HepG2 (cell line): ENCODE results near the gene CCL27. TPM values are rescaled to one million over a fixed set of nuclear protein-coding genes. Genes with fewer than 3 reads are reported as not detected.

Source experiments
- ATAC-seq: fragments of 200-7000 bp; cut with Tn5 transposase; 3 replicates; pipeline ENCODE4 v1.9.1; 2020; ENCODE audit warnings: mild to moderate bottlenecking, moderate library complexity
- BruUV-seq: library from RNA; stranded (reverse); fragments of 400-500 nt; replicated peaks from 2 replicates; lab custom pipeline; 2021; lab: Mats Ljungman, UMichigan
- CTCF ChIA-PET: fragments of 300-600 bp; formaldehyde crosslinking; extraction: SDS; loops from one replicate; lab custom pipeline; 2021; ENCODE audit warnings: low total read pairs, inconsistent platforms, low intra/inter-chr PET ratio; lab: Yijun Ruan, JAX
- POLR2A ChIA-PET: fragments of 350-600 bp; sonication (Branson Sonifier 250); formaldehyde crosslinking; loops from one replicate; lab custom pipeline; 2020; ENCODE audit warnings: antibody characterized with exemption, inconsistent platforms; lab: Yijun Ruan, JAX
- DNase-seq: peaks from one replicate; pipeline ENCODE4 v3.0.0-alpha.2; 2015; ENCODE audit warnings: low spot score
- FAIRE-seq: peaks from 3 replicates; lab custom pipeline; 2011; peaks lifted over from hg19 to GRCh38; lab: Jason Lieb, UNC
- H2AFZ ChIP-seq: one replicate; pipeline ENCODE4 v1.6.1; 2011; ENCODE audit warnings: low read length, inconsistent platforms
- H3K27ac ChIP-seq: fragments of 300-600 bp; 3 replicates; pipeline ENCODE4 v1.8.0; 2011; ENCODE audit warnings: mixed run types, mild to moderate bottlenecking, mixed read lengths, low read length, inconsistent platforms; ENCODE audit not compliant: insufficient read depth; ENCODE audit errors: extremely low read length
- H3K27me3 ChIP-seq, 2 experiments: fragments of 200-600 bp in 1 of 2; 2 replicates in 1 of 2; 3 replicates in 1 of 2; pipeline versions ENCODE4 v1.6.0 to v1.8.0; 2011; ENCODE audit warnings: low read length in 2 of 2, mild to moderate bottlenecking in 2 of 2, moderate library complexity in 2 of 2, inconsistent platforms in 1 of 2; ENCODE audit not compliant: insufficient read depth in 2 of 2, control insufficient read depth in 1 of 2
- H3K36me3 ChIP-seq, 2 experiments: fragments of 200-600 bp in 1 of 2; replicated peaks in 1 of 2; 2 replicates in 1 of 2; 3 replicates in 1 of 2; pipeline versions ENCODE4 v1.5.1 to v1.8.0; 2011; ENCODE audit warnings: low read length in 2 of 2, inconsistent platforms in 1 of 2; ENCODE audit not compliant: insufficient read depth in 2 of 2, control insufficient read depth in 1 of 2
- H3K4me1 ChIP-seq: 2 replicates; pipeline ENCODE4 v1.5.1; 2012; ENCODE audit warnings: low read length, inconsistent platforms; ENCODE audit not compliant: insufficient read depth
- H3K4me2 ChIP-seq: 2 replicates; pipeline ENCODE4 v1.6.0; 2011; ENCODE audit warnings: low read depth, low read length, inconsistent platforms
- H3K4me3 ChIP-seq, 3 experiments: fragments of 200-600 bp in 1 of 3; sonication (generic), shearing (Covaris generic) in 1 of 3; replicated peaks in 1 of 3; 2 replicates each; pipeline ENCODE4 v1.5.1; 2011 to 2016; ENCODE audit warnings: low read length in 3 of 3, inconsistent platforms in 2 of 3, low read depth in 2 of 3, mild to moderate bottlenecking in 2 of 3, control low read depth in 1 of 3, mixed read lengths in 1 of 3; ENCODE audit not compliant: insufficient read depth in 1 of 3
- H3K79me2 ChIP-seq: one replicate; pipeline ENCODE4 v1.6.1; 2011; ENCODE audit warnings: low read length, inconsistent platforms; ENCODE audit not compliant: insufficient read depth
- H3K9ac ChIP-seq: 2 replicates; pipeline ENCODE4 v1.6.0; 2011; ENCODE audit warnings: mild to moderate bottlenecking, low read depth, low read length, inconsistent platforms; ENCODE audit not compliant: insufficient read depth
- H3K9me3 ChIP-seq: 2 replicates; pipeline ENCODE4 v1.5.1; 2012; ENCODE audit warnings: mild to moderate bottlenecking, low read length
- H4K20me1 ChIP-seq: 2 replicates; pipeline ENCODE4 v1.6.0; 2011; ENCODE audit warnings: inconsistent platforms, mild to moderate bottlenecking, low read length, moderate library complexity; ENCODE audit not compliant: insufficient read depth
- BHLHE40 ChIP-seq: IDR thresholded peaks from 2 replicates; pipeline ENCODE4 v1.6.1; 2011; ENCODE audit warnings: low read length, improper control_type of control experiment
- CENPT ChIP-seq: sonication (generic); formaldehyde crosslinking; IDR thresholded peaks from 2 replicates; pipeline ENCODE4 v1.8.0; 2022; ENCODE audit warnings: low read depth, mild to moderate bottlenecking, moderate library complexity, missing genetic modification reagents
- ETV5 ChIP-seq: IDR thresholded peaks from 2 replicates; pipeline ENCODE4 v1.6.1; 2018; ENCODE audit warnings: missing biosample characterization, missing genetic modification reagents, inconsistent platforms, borderline replicate concordance
- IKZF1 ChIP-seq: fragments of 450-650 bp; IDR thresholded peaks from 2 replicates; pipeline ENCODE4 v1.7.1; 2016
- KLF11 ChIP-seq: IDR thresholded peaks from 2 replicates; pipeline ENCODE4 v1.6.1; 2016; ENCODE audit warnings: missing compliant biosample characterization
- NAIF1 ChIP-seq: sonication (generic); formaldehyde crosslinking; IDR thresholded peaks from 2 replicates; pipeline ENCODE4 v1.5.0; 2020; ENCODE audit warnings: mild to moderate bottlenecking, missing genetic modification reagents, borderline replicate concordance
- RARG ChIP-seq: sonication (generic); formaldehyde crosslinking; IDR thresholded peaks from 2 replicates; pipeline ENCODE4 v1.4.0; 2020; ENCODE audit warnings: low read depth, mild to moderate bottlenecking, missing genetic modification reagents
- SNAI1 ChIP-seq: sonication (generic); formaldehyde crosslinking; IDR thresholded peaks from 2 replicates; pipeline ENCODE4 v1.5.0; 2020; ENCODE audit warnings: mild to moderate bottlenecking, missing genetic modification reagents, borderline replicate concordance
- SYNCRIP ChIP-seq: fragments of 200-400 bp; formaldehyde crosslinking; IDR thresholded peaks from 2 replicates; pipeline ENCODE4 v1.6.1; 2018; ENCODE audit warnings: mild to moderate bottlenecking, low read depth, low read length; ENCODE audit not compliant: insufficient read depth
- ZNF564 ChIP-seq: sonication (generic); formaldehyde crosslinking; IDR thresholded peaks from 2 replicates; pipeline ENCODE4 v1.8.1; 2023; ENCODE audit warnings: mild to moderate bottlenecking, missing genetic modification reagents
- ZNF709 ChIP-seq: sonication (generic); formaldehyde crosslinking; IDR thresholded peaks from 2 replicates; pipeline ENCODE4 v1.5.0; 2020; ENCODE audit warnings: mild to moderate bottlenecking, missing genetic modification reagents
- ZNF850 ChIP-seq: sonication (generic); formaldehyde crosslinking; conservative IDR thresholded peaks from 2 replicates; pipeline ENCODE4 v1.9.0; 2021; ENCODE audit warnings: mild to moderate bottlenecking, missing genetic modification reagents
- ZSCAN29 ChIP-seq: sonication (generic); formaldehyde crosslinking; conservative IDR thresholded peaks from 2 replicates; pipeline ENCODE4 v1.4.0; 2020; ENCODE audit warnings: mild to moderate bottlenecking, missing genetic modification reagents
- ZSCAN30 ChIP-seq: sonication (generic); formaldehyde crosslinking; IDR thresholded peaks from 2 replicates; pipeline ENCODE4 v1.5.0; 2020; ENCODE audit warnings: mild to moderate bottlenecking, missing genetic modification reagents
- WGBS: methylation state at CpG from one replicate; pipeline ENCODE4 v1.1.6; 2017; ENCODE audit warnings: low lambda C conversion rate; 5-methylcytosine and 5-hydroxymethylcytosine counted together
- in situ Hi-C: cut with HindIII; loops from 2 replicates; pipeline ENCODE4 v1.10.0; 2017; ENCODE audit warnings: low pct_unique_long_range_greater_than_20kb; ENCODE audit not compliant: extremely low pct_ligation_motif_present
- intact Hi-C: fragments of 100-400 bp; cut with micrococcal nuclease; formaldehyde crosslinking; loops from one replicate; pipeline ENCODE4 v1.10.0; 2022; ENCODE audit not compliant: unreplicated experiment
- polyA plus RNA-seq, 8 experiments: library from polyadenylated mRNA; depleted of rRNA in 3 of 8; stranded (reverse) in 7 of 8; unstranded in 1 of 8; fragments of >200 nt; fragmentation: Illumina TruSeq in 4 of 8; extraction: Trizol in 4 of 8; gene quantifications; 2 replicates each; pipeline versions ENCODE4 v1.2.1 to v1.2.3, GENCODE V29; 2011 to 2016; ENCODE audit warnings: low read depth in 4 of 8, missing spikeins in 1 of 8, mixed read lengths in 1 of 8; ENCODE audit not compliant: insufficient read depth in 1 of 8
- total RNA-seq, 5 experiments: library from RNA; depleted of rRNA; stranded (reverse); fragments of >200 nt; fragmentation: Illumina TruSeq; extraction: Trizol; gene quantifications; 2 replicates each; pipeline ENCODE4 v1.2.3, GENCODE V29; 2016; ENCODE audit warnings: low read depth in 1 of 5
- TF ChIP-seq, protein P1 (sequence below): sonication (generic); formaldehyde crosslinking; conservative IDR thresholded peaks from 2 replicates; pipeline ENCODE4 v1.4.0; 2020; ENCODE audit warnings: missing genetic modification reagents
- TF ChIP-seq, protein P2 (sequence below): sonication (generic); formaldehyde crosslinking; conservative IDR thresholded peaks from 2 replicates; pipeline ENCODE4 v1.8.0; 2022; ENCODE audit warnings: mild to moderate bottlenecking, moderate library complexity, missing genetic modification reagents
- TF ChIP-seq, protein P3 (sequence below): sonication (generic); formaldehyde crosslinking; IDR thresholded peaks from 2 replicates; pipeline ENCODE4 v1.8.0; 2022; ENCODE audit warnings: missing genetic modification reagents, mild to moderate bottlenecking, moderate library complexity, borderline replicate concordance

Gene CCL27
- total and polyA plus RNA-seq, 2 of the 13 experiments (the other 11 are each of a cell fraction or from before 2014, with no cell fraction given), result not detected

DNA sequence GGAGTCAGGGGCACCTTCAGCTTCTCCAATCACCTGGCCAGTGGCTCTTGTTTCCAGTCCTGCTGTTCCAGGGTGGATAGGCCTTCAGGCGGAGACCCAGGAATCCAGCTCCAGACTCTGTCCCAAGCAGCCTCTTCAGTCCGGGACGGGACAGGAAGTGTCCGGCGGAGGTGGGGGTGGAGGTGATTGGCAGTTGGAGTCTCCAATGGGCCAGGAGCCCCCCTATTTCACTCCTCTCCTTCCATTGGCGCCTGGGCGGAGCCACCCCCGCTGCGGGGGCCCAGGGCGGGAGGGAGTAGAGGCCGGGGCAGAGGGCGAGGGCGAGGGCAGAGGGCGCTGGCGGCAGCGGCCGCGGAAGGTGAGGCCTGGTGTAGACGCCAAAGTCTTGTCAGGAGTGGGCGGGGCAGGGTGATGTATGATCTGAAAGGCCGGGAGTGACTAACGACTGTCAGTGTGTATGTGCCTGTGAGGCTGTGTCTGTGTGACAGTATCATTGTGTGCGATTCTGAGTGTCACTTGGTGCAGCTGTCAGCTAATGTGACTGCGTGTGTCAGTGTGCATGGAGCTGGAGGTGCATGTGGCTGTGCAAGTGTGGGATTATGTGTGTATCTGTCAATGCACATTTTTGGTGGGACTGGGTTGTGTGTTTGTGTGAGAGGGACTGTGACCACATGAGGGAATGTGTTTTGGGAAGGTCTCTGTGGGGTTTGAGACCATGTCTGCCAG is 10.4 kb downstream of the CCL27 start, which contains the start of gene IL11RA:
Gene IL11RA (plus strand): TSS at position 310 of the 726 bp plus-strand sequence. CDS start 3,033 bp downstream, outside the sequence.
- Histone ChIP-seq H3K4me2 (peak within 1 kb of the TSS; percentile 100), H3K27me3 (no peaks in the 10 kb centered on the region; a peak in 3 of 5 replicates), H3K9ac (peak within 1 kb of the TSS; percentile 68), H3K79me2 (peaks cover 16% of the 10 kb centered on the region), H2AFZ (no peak within 1 kb of the TSS), H3K27ac (peak within 1 kb of the TSS; percentile 75), H4K20me1 (no peaks in the 10 kb centered on the region), H3K4me3 (peak within 1 kb of the TSS; percentile 45 to 67 (median 57)), H3K9me3 (no peaks in the 10 kb centered on the region), H3K4me1 (peaks cover 57% of the 10 kb centered on the region), H3K36me3 (peaks cover 8 to 18% of the 10 kb centered on the region in 2 experiments)
- WGBS, result 1% methylated on average over 9 of the region's 24 CpGs
- CTCF ChIA-PET, result interaction anchor here (0.9 kb wide), 1 partner anchor 12 kb away, joined by 3 read pairs; no protein-coding TSS in a partner anchor
- intact Hi-C loops (no loop called here), in situ Hi-C loops (no loop called here)
- FAIRE-seq (peak; percentile 84), DNase-seq (peak; percentile 92), ATAC-seq (peak; percentile 84)
- POLR2A ChIA-PET, result interaction anchor here (1.0 to 3.1 kb wide), 8 partner anchors 9 to 32 kb away, joined by 3 to 29 read pairs (median 5); partner anchors contain the start of genes CCL27, DCTN3 and SIGMAR1
- BruUV-seq, result no TSS peak
- peak; percentile 73 for TF ChIP-seq ETV5 (CRISPR knock-in tag)
- TF ChIP-seq, protein P1, sequence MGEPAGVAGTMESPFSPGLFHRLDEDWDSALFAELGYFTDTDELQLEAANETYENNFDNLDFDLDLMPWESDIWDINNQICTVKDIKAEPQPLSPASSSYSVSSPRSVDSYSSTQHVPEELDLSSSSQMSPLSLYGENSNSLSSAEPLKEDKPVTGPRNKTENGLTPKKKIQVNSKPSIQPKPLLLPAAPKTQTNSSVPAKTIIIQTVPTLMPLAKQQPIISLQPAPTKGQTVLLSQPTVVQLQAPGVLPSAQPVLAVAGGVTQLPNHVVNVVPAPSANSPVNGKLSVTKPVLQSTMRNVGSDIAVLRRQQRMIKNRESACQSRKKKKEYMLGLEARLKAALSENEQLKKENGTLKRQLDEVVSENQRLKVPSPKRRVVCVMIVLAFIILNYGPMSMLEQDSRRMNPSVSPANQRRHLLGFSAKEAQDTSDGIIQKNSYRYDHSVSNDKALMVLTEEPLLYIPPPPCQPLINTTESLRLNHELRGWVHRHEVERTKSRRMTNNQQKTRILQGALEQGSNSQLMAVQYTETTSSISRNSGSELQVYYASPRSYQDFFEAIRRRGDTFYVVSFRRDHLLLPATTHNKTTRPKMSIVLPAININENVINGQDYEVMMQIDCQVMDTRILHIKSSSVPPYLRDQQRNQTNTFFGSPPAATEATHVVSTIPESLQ (CRISPR knock-in tag), result no peak
- no peak; the same call in 1 of the 2 replicates for TF ChIP-seq BHLHE40
- no peak for TF ChIP-seq ZNF709
- no peak for TF ChIP-seq IKZF1
- TF ChIP-seq NAIF1, result no peak
- TF ChIP-seq RARG (CRISPR knock-in tag), result no peak
- TF ChIP-seq KLF11 (CRISPR knock-in tag), result no peak
- peak; percentile 91 for TF ChIP-seq ZSCAN29 (CRISPR knock-in tag)
- TF ChIP-seq SNAI1 (CRISPR knock-in tag), result no peak
- TF ChIP-seq, protein P2, sequence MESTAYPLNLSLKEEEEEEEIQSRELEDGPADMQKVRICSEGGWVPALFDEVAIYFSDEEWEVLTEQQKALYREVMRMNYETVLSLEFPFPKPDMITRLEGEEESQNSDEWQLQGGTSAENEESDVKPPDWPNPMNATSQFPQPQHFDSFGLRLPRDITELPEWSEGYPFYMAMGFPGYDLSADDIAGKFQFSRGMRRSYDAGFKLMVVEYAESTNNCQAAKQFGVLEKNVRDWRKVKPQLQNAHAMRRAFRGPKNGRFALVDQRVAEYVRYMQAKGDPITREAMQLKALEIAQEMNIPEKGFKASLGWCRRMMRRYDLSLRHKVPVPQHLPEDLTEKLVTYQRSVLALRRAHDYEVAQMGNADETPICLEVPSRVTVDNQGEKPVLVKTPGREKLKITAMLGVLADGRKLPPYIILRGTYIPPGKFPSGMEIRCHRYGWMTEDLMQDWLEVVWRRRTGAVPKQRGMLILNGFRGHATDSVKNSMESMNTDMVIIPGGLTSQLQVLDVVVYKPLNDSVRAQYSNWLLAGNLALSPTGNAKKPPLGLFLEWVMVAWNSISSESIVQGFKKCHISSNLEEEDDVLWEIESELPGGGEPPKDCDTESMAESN (CRISPR knock-in tag), result no peak
- TF ChIP-seq ZNF850 (CRISPR knock-in tag), result no peak
- TF ChIP-seq ZSCAN30 (CRISPR knock-in tag), result no peak
- TF ChIP-seq, protein P3, sequence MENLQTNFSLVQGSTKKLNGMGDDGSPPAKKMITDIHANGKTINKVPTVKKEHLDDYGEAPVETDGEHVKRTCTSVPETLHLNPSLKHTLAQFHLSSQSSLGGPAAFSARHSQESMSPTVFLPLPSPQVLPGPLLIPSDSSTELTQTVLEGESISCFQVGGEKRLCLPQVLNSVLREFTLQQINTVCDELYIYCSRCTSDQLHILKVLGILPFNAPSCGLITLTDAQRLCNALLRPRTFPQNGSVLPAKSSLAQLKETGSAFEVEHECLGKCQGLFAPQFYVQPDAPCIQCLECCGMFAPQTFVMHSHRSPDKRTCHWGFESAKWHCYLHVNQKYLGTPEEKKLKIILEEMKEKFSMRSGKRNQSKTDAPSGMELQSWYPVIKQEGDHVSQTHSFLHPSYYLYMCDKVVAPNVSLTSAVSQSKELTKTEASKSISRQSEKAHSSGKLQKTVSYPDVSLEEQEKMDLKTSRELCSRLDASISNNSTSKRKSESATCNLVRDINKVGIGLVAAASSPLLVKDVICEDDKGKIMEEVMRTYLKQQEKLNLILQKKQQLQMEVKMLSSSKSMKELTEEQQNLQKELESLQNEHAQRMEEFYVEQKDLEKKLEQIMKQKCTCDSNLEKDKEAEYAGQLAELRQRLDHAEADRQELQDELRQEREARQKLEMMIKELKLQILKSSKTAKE (CRISPR knock-in tag), result peak; percentile 71
- TF ChIP-seq CENPT (CRISPR knock-in tag), result no peak
- no peak for TF ChIP-seq SYNCRIP
- no peak for TF ChIP-seq ZNF564
